Measurements from ENCODE around the gene DLG5.

Gene DLG5

GRCh38 chr10:77843264-77843663 is 83.3 kb downstream of the DLG5 start:
- DNase-seq (ENCODE audit: low spot score): no peak

GRCh38 chr10:77842652-77843212 is 83.8 kb downstream of the DLG5 start:
- DNase-seq (ENCODE audit: low spot score): no peak

DNA sequence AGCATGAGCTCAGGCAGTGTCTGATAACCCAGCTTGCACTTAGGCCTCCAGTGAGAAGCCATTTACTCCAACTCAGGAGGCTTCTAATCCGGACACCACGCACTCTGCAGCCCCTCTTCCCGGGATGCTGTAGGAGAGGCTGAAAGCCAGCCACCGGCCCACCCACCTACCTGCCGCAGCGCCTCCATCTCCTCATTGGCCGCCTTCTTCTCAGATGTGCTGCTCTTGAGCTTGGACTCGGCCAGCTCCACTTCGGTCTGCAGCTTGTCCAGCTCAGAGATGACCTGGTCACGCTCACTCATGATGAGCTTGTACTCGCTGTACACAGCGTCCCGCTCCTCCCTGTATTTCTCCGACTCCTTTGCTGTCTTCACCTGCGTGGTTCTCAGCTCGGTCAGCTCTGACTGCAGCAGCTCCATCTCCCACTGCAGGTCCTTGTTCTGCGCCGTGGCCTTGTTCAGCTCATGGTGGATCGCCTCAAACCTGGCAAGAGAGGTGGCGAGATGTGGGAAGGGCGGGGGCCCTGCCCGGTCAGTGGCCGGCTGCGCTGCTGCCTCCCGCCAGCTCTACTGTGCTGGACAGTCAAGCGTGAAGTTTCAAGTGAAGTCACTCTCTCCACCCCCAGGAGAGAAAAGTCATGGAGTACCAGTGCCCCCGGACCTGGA is 84.7 kb downstream of the DLG5 start:
- DNase-seq (ENCODE audit: low spot score): no peak

- DNase-seq (ENCODE audit: low spot score): no peak
These were observed 85.9 kb downstream of the DLG5 start for GRCh38 chr10:77840636-77841035.

DNA sequence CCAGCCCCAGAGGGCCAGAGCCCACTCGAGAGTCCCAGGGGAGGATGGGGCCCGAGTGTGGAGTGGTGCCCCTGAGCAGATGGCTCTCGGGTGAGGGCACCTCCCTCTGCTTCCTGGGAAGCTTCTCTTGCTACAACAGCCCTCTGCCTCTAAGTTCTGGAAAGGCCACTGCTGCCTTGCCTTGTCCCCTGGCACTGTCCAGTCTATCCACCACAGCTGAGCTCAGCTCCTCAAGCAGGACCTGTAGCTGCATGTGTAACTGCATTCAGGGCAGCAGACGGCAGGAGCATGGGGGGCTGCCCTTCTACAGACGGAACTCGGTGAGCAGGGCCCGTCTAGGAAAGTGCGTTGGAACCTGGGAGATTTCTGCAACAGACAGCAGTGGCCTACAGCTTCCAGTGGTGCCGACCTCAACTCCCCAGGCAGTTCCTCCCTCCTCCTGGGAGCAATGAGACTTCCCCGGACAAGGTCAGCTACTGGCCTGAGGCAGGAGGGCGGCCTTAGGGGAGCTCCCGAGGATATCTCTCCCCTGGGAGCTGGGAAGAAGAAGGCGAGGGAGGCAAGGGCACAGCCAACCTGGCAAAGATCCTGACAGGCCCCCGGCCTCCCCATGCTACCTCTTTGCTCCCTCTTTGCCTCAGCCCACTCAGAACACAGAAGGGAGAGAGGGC is 88.5 kb downstream of the DLG5 start:
- no peak for DNase-seq (ENCODE audit: low spot score)

- DNase-seq (ENCODE audit: low spot score): peak; percentile 28
These were observed 89.2 kb downstream of the DLG5 start for GRCh38 chr10:77837248-77837924.

- no peak for DNase-seq (ENCODE audit: low spot score)
These were observed 90.2 kb downstream of the DLG5 start for GRCh38 chr10:77836299-77836820.

GRCh38 chr10:77835669-77836086 is 90.9 kb downstream of the DLG5 start:
- no peak for DNase-seq (ENCODE audit: low spot score)

DNA sequence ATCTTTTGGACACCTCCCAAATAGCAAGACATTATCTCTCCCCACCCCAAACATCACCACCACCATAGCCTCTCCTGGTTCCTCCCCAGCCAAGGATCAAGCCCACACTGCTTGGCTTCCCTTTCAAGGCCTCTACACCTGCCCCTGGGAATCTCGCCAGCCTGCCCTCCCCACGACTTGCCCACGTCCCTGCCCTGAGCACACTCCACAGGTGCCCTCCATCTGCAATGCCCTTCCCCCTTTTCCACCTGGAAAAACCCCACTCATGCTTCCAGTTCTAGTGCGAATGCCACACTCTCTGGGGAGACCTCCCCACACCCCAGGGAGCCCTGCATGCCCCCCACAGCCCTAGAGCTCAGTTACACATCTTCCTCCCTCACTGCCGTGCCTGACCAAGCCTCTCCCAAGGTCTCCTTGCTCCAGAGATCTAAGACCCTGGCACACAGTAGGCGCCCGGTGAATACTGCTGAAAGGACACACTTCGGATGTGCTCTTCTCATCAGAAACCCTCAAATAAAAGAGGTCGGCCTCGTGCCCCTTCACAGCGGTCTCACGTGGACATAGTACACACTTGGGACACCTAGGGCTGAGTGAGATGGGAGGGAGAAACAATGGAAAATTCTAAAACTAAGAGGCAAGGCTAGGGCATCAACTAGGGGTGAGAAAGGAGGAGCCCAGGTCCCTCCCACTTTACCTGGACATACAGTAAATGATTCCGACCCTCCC is 91.4 kb downstream of the DLG5 start:
- no peak for DNase-seq (ENCODE audit: low spot score)

DNA sequence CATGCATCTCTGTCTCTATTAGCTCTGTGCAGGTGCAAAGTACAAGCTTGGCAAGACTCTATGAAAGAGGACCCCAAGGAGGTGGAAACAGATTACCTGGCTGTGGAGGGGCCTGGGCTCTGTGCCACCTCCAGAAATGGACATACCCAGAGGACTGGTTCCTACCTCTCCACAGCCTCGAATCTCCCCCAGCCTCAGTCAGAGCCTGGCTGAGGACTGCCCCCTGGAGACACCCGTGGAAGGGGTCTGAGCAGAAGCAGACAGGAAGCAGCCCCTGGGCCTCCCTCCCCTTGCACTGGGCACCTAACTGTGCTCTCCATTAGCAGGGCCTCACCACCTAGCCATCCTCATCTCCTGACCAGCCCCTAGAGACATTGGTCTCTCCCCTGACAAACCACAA is 92.0 kb downstream of the DLG5 start:
- DNase-seq (ENCODE audit: low spot score): no peak

DNA sequence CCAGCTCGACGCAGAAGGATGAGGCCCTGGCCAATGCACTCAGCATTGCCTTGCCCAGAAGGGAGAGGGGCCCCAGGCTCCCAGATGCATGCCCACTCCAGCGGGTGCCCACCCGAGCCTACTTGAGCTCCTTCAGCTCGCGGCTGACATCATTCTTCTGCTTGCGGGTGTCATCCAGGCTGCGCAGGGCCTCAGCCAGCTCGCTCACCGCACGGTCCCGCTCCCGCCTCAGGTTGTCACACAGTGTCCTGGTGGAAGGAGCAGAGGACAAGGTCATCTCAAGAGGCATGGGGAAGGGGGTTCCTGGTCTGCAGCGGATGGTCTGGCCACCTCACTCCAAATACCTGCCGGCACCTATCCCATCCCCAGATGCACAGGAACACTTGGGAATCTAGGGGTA is 92.8 kb downstream of the DLG5 start:
- DNase-seq (ENCODE audit: low spot score): no peak

GRCh38 chr10:77833225-77833624 is 93.3 kb downstream of the DLG5 start:
- DNase-seq (ENCODE audit: low spot score): no peak

GRCh38 chr10:77832238-77832637 is 94.3 kb downstream of the DLG5 start:
- no peak for DNase-seq (ENCODE audit: low spot score)

DNA sequence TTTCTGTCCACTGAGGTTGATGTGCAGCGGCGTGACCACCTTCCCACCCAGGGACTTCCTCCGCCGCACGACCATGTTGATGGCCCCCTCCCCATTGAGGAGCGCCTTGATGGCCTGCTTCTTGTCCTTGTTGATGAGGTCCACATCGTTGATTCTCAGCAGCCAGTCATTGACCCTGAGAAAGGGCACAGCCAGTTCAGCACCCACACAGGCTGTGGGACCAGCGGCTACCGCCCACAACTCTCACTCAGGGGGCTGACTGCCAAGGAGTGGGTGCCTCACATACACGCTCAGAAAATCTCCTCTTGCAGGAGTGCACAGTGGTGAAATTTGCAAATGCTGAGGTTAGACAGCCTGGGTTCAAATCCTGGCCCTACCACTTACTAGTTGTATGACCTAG is 97.2 kb downstream of the DLG5 start:
- no peak for DNase-seq (ENCODE audit: low spot score)

DNA sequence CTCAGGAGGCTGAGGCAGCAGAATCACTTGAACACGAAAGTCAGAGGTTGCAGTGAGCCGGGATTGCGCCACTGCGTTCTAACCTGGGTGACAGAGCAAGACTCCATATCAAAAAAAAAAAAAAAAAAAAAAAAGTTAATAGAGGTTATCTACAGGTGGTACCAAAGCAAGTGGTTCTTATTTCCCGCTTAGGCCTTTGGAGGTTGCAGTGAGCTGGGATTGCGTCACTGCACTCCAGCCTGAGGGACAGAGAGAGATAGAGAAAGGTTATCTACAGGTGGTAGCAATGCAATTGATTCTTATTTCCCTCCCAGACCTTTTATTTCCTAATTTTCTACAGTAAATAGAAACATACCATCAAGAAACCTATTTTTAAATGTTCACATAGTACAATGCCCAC is 98.2 kb downstream of the DLG5 start:
- no peak for DNase-seq (ENCODE audit: low spot score)

DNA sequence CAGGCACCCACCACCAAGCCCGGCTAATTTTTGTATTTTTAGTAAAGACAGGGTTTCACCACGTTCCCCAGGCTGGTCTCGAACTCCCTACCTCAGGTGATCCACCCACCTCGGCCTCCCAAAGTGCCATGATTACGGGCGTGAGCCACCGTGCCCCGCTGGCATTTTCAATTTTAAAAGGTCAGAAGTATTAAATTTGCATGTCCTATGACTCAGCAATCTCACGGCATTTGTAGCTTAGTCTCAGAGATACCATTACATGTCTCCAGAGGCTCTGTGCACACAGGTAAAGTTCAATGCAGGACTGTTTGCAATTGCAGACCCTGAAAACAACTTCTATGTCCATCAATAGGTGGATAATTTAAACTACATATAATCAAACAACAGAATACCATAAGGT is 99.2 kb downstream of the DLG5 start:
- no peak for DNase-seq (ENCODE audit: low spot score)

GRCh38 chr10:77825965-77826364 is 100.6 kb downstream of the DLG5 start:
- no peak for DNase-seq (ENCODE audit: low spot score)

DNA sequence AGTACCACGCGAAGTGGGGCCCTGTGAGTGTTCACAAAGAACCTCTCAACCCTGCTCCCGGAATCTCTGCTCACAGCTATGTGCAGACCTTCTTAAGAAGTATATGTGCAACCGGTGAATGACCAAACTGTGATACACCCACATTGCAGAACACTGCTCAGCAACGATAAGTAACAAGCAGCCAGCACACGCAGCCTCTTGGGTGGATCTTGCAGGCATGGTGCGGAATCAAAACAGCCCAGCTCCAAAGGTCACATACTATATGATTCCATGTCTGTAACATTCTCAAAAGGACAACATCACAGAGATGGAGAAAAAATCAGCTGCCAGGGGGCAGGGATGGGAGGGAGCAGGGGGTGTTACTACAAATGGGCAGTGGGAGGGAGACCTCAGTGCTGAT is 101.6 kb downstream of the DLG5 start:
- no peak for DNase-seq (ENCODE audit: low spot score)

DNA sequence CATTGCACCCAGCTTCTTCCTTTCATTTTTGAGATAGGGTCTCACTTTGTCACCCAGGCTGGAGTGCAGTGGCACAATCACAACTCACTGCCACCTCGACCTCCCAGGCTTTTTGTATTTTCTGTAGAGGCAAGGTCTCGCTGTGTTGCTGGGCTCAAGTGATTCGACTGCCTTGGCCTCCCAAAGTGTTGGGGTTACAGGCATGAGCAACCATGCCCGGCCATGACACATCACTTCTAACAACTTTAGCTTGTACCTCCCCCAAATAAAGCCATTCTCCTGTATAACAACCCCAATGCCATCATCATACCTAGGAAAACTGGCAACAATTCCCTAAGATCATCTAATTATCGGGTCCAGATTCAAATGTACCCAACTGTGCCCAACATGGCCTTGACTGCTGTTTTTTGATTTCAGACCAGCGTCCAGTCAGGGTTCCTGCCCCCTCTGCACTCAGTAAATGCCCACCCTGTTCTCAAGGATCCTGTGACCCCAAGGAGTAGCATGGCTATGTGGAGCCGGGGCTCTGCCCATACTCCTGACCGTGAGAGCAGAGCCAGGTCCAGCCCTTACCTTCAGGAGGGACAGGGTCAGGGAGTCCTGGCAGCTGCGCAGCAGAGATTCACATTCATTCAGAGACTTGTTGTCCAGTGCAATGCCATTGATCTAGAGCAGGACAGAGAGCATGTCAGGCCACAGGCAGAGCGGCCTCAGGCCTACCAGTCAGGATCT is 102.6 kb downstream of the DLG5 start:
- DNase-seq (ENCODE audit: low spot score): no peak

- no peak for DNase-seq (ENCODE audit: low spot score)
These were observed 105.0 kb downstream of the DLG5 start for GRCh38 chr10:77821551-77821950.

DNA sequence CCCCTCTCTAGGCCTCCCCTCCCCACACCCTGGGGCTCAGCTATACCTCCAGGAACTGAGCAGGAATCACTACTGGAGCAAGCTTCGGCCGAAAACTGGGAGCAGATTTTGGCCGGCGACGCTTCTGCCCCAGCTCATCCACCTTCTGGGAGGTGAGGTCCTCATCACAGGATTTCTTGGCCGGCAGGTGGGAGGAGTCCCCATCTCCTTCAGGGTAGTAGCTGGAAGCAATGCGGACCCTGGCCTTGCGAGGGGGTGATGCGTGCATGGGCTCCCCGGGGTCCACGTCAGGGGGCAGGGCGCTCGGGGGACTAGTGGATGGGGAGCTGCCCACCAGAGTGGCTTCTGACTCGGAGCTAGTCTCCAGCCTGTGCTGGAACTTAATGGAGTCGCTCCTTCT is 105.5 kb downstream of the DLG5 start:
- DNase-seq (ENCODE audit: low spot score): no peak

- no peak for DNase-seq (ENCODE audit: low spot score)
These were observed 106.2 kb downstream of the DLG5 start for GRCh38 chr10:77820349-77820748.
